ENCODE data around the gene FAM24A.
"Not testable (repeated sequence)": the region's sequence is repeated elsewhere in the genome, so short reads cannot be mapped to it uniquely, and the experiment has no call there.

FAM24A gene, protein sequence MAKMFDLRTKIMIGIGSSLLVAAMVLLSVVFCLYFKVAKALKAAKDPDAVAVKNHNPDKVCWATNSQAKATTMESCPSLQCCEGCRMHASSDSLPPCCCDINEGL

DNA sequence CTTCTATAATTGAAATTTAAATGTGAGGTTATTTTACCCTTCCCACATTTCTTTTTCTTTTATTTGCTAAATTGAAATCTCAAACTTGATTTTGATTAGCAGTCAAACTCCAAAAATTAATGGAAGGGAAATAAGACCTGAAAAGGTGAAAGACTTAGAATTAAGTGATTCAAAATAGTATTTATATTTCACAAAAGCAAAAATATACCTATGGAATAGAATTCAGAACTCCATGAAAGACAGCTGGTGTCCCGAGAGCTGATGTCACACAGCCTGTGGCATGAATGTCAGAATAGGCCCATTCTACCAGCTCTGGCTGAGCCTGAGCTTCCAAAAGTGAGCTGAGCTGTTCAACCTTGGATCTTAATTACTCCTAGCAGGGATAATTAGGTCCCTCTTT lies at the start of gene FAM24A:
Gene FAM24A, plus strand, starts transcription at position 301 of the 400 bp plus-strand sequence. CDS start 1,025 bp downstream, outside the sequence.
- DNase-seq: no peak

DNA sequence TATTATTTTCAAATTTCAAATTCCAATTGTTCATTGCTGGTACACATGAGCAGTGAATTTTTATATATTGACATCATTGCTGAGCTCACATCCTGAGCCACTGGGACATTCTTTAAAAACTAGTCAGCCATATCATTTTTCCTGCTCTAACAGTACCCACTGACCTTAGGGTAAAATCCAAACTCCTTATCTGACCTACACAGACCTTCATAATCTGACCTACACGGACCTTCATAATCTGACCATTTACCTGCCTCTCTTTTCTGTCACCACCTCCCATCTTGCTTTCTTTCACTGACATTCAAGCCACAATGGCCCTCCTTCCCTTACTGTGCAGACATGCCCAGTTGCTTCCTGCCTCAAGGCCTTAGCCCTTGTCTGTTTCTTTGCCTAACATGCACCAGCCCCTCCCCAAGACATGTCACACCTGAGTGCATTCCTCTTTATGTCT lies 48.7 kb upstream of the FAM24A start:
- DNase-seq: no peak

DNA sequence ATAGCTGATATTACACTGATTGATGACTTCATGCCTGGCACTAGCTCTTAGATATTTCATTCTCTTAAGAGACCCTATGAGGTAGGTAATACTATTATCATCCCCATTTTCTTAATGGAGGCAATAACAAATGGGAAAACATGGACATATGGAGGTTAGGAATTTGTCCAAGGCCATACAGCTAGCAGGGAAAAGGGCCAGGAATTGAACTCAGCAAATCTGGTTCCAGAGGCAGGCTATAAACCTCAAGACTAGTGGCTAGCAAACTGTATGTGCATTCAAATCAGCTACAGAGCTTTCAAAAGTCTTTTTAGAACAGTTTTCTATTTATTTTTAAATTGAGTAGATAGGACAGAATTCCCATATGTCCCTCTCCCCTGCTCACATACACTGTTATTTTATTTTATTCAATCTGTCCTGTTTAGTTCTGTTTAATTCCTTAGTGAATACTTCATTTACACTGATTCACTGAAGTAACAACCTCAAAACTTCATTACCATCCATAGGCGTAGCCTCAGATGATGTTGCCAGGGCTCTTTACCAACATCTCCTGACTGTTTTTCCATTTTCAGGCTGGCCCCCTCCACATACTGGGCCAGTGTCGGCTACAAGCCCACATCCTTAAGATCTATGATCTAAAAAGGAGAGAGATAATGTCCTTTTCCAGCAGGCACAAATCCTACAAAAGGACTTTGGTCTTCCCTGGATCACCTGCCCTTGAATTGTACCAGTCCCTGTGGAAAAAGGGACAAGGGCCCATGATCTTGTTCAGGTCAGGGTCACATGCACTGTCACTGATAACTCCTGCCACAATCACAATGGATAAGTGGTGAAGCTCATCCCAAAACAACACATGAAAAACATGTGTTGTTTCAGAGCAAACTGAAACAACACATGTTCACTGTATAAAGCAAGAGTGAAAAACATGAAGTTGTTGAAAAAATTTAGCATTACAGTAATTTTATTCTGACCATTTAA lies 46.9 kb upstream of the FAM24A start:
- no peak for DNase-seq

DNA sequence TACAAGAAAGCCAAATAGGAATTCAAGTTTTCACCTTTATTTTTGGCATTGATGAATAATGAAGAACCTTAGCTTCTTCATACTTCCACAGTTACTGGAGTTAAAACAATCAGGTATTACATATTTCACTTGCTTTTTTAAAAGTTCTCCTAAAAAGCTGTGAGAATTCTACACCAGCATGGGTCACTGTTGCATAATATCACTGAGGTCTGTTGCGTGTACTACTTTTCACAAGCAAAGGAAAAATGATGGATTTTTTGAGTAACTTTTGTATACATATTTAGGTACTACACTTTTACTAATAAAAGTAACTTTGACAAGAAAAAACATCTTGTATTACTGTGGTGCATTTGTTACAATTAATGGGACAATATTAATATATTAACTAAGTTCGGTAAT lies 46.2 kb upstream of the FAM24A start:
- DNase-seq: no peak

DNA sequence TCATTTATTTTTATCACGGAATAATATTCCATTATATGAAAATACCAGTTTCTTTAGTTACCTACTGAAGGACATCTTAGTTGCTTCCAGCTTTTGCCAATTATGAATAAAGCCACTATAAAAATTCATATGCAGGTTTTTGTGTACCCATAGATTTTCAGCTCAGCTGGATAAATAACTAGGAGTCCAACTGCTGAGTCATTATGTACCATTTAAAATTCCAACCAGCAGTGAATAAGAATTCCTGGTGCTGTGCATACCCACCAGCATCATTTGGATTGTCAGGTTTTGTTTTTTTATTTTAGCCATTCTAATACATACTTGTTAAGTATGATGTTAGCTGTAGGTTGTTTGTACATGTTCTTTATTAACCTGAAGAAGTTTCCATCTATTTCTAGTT lies 45.5 kb upstream of the FAM24A start:
- no peak for DNase-seq

DNA sequence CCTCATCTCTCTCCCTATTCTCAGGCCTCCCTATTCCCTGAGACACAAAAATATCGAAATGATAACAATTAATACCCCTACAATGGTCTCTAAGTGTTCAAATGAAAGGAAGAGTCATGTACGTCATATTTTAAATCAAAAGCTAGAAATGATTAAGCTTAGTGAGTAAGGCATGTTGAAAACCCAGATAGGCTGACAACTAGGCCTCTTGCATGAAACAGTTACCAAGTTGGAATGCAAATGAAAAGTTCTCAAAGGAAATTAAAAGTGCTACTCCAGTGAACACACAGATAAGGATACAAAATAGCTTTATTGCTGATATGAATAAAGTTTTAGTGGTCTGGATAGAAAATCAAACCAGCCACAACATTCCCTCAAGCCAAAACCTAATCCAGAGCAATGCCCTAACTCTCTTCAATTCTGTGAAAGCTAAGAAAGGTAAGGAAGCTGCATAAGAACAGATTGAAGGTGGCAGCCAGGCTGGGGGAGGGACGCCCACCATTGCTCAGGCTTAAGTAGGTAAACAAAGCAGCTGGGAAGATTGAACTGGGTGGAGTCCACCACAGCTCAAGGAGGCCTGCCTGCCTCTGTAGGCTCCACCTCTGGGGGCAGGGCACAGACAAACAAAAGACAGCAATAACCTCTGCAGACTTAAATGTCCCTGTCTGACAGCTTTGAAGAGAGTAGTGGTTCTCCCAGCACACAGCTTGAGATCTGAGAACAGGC lies 43.5 kb upstream of the FAM24A start:
- not testable (repeated sequence) for DNase-seq

DNA sequence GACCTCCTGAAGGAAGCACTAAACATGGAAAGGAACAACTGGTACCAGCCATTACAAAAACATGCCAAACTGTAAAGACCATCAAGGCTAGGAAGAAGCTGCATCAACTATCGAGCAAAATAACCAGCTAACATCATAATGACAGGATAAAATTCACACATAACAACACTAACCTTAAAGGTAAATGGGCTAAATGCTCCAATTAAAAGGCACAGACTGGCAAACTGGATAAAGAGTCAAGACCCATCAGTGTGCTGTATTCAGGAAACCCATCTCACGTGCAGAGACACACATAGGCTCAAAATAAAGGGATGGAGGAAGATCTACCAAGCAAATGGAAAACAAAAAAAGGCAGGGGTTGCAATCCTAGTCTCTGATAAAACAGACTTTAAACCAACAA lies 41.6 kb upstream of the FAM24A start:
- DNase-seq: not testable (repeated sequence)

DNA sequence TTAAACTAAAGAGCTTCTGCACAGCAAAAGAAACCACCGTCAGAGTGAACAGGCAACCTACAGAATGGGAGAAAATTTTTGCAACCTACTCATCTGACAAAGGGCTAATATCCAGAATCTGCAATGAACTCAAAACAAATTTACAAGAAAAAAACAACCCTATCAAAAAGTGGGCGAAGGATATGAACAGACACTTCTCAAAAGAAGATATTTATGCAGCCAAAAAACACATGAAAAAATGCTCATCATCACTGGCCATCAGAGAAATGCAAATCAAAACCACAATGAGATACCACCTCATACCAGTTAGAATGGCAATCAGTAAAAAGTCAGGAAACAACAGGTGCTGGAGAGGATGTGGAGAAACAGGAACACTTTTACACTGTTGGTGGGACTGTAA lies 38.5 kb upstream of the FAM24A start:
- not testable (repeated sequence) for DNase-seq

DNA sequence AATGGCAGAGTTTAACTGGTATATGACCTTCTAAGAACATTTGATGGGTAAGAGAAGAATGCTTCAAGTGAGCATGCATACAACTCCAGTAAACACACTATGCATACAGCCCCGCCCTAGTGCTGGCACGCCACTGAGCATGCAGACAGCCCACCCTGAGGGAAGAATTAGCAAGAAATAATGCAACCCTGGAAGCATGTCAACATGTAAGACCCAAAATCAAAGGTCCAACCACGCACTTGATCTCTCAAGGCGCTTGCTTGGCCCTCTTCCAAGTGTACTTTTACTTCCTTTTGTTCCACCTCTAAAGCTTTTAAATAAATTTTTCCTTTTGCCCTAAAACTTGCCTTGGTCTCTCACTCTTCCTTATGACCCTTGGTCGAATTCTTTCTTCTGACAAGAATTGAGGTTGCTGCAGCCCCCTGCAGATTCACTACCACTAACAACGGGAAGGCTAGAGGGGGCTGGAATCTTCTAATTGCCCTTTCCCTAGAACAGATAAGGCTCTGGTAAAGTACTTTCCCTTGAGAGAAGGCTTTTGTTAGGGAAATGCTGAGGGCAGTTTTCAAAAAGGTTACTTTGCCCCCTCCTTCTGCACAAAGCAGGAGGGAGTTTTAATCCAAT lies 34.5 kb upstream of the FAM24A start:
- DNase-seq: no peak

DNA sequence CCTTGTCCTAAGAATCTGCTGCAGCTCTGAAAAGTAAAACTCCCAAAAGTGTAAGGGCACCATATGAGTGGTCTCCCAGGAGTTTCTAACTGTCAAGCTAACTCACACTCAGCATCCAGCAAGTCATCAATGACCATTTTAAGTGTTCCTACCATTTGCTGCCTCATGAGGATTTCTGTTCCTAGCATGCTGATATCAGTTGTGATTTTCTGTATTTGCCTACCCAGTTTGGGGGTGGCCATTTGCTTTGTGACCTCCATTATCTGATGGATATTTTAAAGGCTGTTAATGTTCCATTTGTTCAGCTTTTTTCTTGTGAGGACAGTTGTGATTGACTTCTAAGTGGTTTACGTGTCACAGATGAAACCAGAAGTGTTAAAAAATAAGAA lies 33.9 kb upstream of the FAM24A start:
- no peak for DNase-seq

DNA sequence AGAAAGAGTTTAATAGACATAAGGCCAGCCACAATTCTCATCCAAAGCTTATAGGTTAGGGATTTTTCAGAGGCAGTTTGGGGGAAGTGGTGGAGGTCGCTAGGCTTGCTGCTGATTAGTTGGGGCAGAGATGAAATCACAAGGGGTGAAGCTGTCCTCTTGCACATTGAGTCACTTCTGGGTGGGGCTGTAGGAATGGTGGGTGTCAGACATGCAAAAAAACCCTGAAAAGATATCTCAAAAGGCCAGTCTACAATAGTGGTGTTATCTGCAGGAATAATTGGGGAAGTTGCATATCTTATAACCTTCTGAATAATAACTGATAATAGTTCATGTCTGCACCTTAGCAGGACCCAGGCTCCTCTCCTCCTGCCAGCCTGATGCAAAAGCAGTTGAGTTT lies 33.1 kb upstream of the FAM24A start:
- DNase-seq: no peak

DNA sequence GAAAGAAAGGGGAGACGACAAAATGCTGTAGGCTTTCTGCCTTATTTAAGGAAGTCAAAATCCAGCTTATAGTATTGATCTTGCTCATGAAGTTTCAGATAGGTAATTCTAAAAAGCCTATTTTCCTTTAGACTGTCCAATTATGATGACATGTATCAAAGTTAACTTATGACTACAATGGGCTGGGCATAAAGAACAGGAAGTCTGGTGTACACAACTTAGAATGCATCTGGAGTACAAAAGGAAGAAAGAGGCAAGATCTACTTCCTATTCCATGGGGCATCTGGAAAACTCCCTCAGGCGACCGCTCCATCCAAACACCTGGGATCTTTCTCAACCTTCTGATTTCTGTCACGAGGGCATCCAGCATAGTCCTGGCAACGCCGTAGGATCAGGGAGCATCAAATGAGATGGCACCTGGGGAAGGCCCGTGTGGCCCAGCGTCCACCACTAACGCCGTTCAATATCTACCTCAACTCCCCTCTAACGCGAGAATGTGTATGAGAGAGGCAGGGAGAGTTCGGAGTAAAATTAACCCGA lies 31.5 kb upstream of the FAM24A start:
- DNase-seq: no peak

DNA sequence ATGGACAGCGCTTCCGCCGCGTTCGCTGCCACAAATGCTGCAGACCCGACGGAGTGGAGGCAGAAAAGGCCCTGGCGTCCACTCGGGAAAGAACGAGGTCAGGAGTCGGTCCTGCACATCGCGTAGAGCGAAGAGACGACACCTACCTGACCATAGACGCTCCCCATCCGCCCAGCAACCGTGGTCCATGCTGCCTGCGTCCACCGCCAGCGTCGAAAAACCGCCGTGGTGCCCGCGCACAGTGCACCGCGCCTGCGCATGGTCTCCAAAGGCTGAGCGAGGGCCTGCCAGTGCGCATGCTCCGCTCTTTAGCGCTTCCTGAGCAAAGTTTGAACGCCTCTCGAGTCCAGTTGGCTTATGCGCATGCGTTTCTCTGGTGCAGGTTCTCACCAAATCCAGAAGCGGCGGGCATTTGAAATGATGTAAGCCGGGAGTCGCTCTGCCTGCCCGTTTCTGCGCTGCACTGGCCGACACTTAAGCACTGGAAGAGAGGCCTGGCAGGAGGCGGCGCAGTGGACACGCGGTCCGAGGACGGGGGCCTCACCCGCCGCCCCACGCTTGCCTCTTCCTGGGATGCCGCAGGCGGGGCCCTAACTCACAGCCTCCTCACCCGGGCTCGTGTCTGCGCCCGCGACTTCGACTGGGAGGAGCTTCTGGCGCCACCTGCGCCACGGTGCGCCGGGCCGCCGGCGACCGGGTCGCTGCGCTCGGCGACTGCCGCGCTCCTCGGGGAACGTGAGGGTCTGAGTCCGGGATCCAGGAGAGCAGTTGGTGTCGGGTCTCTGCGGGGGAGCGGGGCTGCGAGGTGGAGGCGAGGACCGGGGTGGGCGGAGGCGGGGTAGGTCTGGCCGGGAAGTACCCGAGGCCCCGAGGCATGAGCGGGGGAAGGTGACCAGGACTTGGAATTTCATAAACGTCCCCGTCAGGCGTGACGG lies 30.8 kb upstream of the FAM24A start, which contains the start of gene FAM24B:
Gene FAM24B, minus strand, starts transcription at position 243 of the 935 bp plus-strand sequence. CDS start 29,066 bp downstream, outside the sequence.
- DNase-seq: peak; percentile 92

DNA sequence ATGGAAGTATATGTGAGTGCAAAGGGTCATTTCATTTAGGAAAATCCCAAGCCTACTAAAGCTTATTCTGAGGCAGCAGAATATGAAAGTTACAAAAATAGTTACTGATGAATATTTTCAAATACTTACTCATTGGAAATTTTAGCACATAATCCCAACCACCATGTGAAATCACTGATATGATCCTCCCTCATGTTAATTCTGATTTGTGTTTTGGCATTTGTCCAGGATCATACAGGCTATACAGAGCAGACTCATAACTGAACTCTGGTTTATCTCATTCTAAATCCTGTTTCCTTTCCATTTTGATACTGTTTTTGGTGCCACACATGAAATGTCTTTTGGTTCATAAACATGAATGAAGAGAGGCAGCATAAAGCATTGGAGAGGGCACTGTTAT lies 27.6 kb upstream of the FAM24A start:
- no peak for DNase-seq

DNA sequence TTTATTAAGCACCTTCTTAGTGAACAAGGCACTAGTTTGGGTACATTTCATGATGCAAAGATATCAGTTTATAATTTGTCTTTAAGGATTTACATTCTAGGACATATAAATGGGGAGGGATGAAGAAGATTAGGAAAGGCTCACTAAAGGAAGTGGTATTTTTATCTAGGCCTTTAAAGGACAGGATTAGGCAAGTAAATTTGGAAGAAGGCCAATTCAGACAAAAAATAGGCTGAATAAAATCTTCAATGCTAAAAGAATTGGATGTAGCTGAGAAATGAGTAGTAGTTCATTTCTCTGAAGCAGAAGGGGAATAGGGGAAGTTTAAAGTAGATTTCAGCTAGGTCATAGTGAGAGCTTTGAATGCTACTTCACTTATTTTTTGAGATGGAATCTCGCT lies 26.2 kb upstream of the FAM24A start:
- no peak for DNase-seq

DNA sequence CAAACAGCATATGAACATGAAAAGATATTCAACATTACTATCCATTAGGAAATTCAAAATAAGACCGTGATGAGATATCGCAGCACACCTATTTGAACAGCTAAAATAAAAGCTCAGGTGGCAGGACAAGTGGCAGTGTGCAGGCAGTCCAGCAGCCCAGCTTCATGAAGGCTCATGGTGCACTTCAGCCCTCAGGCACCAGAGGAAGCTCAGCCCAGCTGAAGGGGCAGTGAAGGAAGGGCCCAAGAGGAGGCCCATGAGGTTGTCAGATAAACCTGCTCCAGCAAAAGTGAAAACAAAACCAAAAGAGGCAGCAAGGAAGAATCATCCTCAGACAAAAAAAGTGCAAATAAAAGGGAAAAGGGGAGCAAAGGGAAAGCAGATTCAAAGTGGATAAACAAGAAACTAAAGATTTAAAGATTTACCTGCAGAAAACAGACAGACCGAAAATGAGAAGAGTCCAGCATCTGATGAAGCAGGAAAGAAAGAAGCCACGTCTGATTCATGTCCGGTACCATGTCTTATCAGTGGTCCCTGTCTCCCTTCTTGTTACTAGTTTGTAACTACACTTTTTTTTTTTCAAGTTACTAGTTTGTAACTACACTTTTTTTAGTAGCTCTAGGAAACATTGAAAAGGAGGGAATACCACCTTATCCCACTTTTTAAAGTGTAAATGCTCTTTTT lies 16.0 kb upstream of the FAM24A start:
- DNase-seq: no peak

DNA sequence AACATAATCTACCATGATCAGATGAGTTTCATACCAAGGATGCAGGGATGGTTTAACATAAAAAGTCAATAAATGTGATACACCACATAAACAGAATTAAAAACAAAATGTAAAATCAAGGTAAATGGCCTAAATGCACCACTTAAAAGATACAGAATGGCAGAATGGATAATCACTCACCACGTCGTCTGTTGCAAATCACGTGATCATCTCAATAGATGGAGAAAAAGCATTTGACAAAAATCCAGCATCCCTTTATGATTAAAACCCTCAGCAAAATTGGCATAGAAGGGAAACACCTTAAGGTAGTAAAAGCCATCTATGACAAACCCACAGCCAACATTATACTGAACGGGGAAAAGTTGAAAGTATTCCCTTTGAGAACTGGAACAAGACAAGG lies 6.5 kb upstream of the FAM24A start:
- not testable (repeated sequence) for DNase-seq

DNA sequence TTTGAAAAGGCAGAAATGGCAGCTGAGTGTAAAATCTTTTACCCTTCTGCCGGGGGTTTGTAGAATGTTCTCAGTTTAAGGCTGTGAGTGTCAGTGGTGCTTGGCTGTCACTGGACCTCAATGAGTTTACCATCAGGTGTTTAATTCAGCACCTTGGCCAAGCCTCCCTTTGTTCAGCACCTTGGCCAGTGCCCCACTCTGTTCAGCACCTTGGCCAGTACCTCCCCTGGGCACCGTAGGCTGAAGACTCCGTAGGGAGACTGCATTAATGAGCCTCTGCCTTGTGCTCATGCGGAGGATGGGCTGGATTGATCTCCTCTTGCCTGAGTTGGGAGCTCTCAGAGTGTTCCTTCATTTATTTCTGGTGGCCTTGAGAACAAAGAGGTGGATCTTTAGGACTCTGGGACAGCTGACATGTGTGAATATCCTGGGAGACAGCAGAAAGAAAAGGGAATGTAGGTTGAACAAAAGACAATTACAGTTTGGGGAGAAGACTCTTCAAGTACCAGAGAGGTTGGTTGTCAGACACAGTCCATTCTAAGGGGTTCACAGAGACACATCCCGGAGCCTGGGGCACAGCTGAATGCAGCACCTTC lies 1.6 kb downstream of the FAM24A start:
- DNase-seq: peak; percentile 19

DNA sequence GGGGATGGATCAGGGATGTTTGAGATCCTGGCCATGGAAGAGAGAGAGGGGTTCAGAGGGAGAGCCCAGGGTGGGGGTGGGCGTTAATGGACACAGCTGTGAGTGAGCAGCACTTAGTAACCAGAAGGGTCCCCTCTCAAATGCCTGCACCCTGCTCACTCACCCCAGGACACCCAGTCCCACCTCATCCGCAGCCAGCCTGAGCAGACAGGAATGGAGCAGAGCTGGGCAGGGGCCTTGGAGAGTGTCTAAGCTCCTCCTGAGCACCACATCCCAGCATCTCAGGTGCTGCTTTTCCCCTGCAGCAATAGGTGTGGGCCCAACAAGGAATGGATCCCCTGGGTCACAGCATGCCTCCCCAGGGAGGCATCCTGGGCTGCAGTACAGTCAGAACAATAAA lies 5.3 kb downstream of the FAM24A start:
- DNase-seq: no peak

DNA sequence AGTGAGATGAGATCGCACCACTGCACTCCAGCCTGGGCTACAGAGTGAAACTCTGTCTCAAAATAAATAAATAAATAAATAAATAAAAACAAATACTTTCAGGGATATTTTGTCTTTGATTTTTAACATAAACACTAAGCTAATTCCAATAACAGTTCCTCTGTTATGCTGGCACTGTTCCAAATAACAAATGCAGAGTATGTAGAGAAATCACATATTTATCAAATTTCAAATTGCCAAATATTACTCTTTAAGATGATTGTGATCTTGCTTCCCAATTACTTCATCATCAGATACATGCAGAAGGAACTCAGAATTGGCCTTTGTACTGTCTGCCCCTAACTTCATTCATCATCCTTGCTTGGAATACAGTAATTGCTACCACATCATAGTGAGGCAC lies 19.7 kb downstream of the FAM24A start:
- no peak for DNase-seq
